Upper lobe of left lung (tissue), 6 donors: ENCODE data around the gene BCOR. TPM values are rescaled to one million over a fixed set of nuclear protein-coding genes. Genes with fewer than 3 reads are reported as not detected.

Source experiments
- ATAC-seq, 2 donors: fragments of 200-7000 bp; cut with Tn5 transposase; one replicate each; pipeline ENCODE4 v1.9.1; 2022; ENCODE audit warnings: mild to moderate bottlenecking in 2 of 2, moderate library complexity in 2 of 2; ENCODE audit not compliant: low FRiP score in 2 of 2
- DNase-seq, 2 donors: peaks; one replicate each; pipeline ENCODE4 v3.0.0-alpha.2; 2019 to 2020
- H3K27ac ChIP-seq, 4 donors: fragments of 200-600 bp; sonication (generic); one replicate each; pipeline ENCODE4 v1.5.1; 2016 to 2019
- H3K27me3 ChIP-seq, 4 donors: fragments of 200-600 bp; sonication (generic); one replicate each; pipeline ENCODE4 v1.5.1; 2017 to 2019
- H3K36me3 ChIP-seq, 4 donors: fragments of 200-600 bp; sonication (generic); one replicate each; pipeline ENCODE4 v1.5.1; 2016 to 2019
- H3K4me1 ChIP-seq, 4 donors: fragments of 200-600 bp; sonication (generic); one replicate each; pipeline ENCODE4 v1.5.1; 2018 to 2019
- H3K4me3 ChIP-seq, 4 donors: fragments of 200-600 bp; sonication (generic); one replicate each; pipeline ENCODE4 v1.5.1; 2017 to 2019; ENCODE audit warnings: mild to moderate bottlenecking in 2 of 4, moderate library complexity in 1 of 4
- H3K9me3 ChIP-seq, 4 donors: fragments of 200-600 bp; sonication (generic); one replicate each; pipeline ENCODE4 v1.5.1; 2018 to 2019
- CTCF ChIP-seq, 6 experiments: fragments of 450-650 bp in 4 of 6; fragments of 200-600 bp in 2 of 6; sonication (generic) in 2 of 6; IDR thresholded peaks; one replicate each; pipeline ENCODE4 v1.5.1; 2016 to 2019; ENCODE audit warnings: antibody characterized with exemption in 6 of 6
- EP300 ChIP-seq, 4 donors: sonication (generic); formaldehyde crosslinking; IDR thresholded peaks; one replicate each; pipeline ENCODE4 v1.5.1; 2017; ENCODE audit warnings: antibody characterized with exemption in 4 of 4, control low read depth in 2 of 4
- POLR2A ChIP-seq, 4 donors: fragments of 450-650 bp; IDR thresholded peaks; one replicate each; pipeline ENCODE4 v1.5.1; 2016 to 2017; ENCODE audit warnings: antibody characterized with exemption in 4 of 4, mild to moderate bottlenecking in 2 of 4
- POLR2AphosphoS5 ChIP-seq, 2 donors: sonication (generic); formaldehyde crosslinking; IDR thresholded peaks; one replicate each; pipeline ENCODE4 v1.5.1; 2017; ENCODE audit warnings: antibody characterized with exemption in 2 of 2
- WGBS, 2 donors: methylation state at CpG; one replicate each; pipeline ENCODE4 v1.1.5; 2017 to 2018; 5-methylcytosine and 5-hydroxymethylcytosine counted together
- total RNA-seq, 6 donors: library from RNA; depleted of rRNA in 4 of 6; stranded (reverse); fragments of >200 nt in 4 of 6; gene quantifications; one replicate each; pipeline versions ENCODE4 v1.1.0 to v1.2.1, GENCODE V29; 2016 to 2021
- donor health status: DM: no; HTN: no; CAD: no; lungs with moderate emphysema.
- donor health status: DM: no; HTN: yes; CAD: no; lungs with severe emphysema.

BCOR gene
- total RNA-seq, 6 donors from 2014 or later: 17.5 to 40.8 (median 25.6) TPM

DNA sequence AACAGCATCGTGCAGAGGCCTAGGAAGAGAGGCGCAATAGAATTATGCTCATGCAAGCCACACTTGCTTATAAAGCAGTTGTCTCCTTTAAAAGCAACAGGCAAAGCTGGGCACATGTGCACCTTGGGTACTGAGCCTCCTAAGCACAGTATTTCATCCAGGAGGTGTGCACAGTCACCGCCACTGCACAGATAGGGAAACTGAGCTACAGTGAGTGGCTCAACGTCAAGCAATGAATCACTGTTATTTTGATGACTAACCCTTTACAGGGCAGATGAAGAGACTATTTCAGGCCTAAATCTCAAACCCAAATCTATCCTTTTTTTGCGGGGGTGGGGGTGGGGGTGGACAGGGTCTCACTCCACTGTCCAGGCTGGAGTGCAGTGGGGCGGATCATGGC, 42.3 kb downstream of the BCOR start:
- Histone ChIP-seq H3K9me3 (peaks cover 5 to 23% (median 8%) of the 10 kb centered on the region in 4 donors), H3K27me3 (no peaks in the 10 kb centered on the region), H3K4me3 (no peak overlapping the region), H3K36me3 (peaks cover 0 to 77% (median 33%) of the 10 kb centered on the region in 4 donors), H3K4me1 (no peaks in the 10 kb centered on the region), H3K27ac (no peak overlapping the region)
- no peak for TF ChIP-seq POLR2AphosphoS5 (IDR thresholded peaks at IDR 0.05)
- TF ChIP-seq CTCF (IDR thresholded peaks at IDR 0.05): no peak
- TF ChIP-seq POLR2A (IDR thresholded peaks at IDR 0.05): no peak
- TF ChIP-seq EP300 (IDR thresholded peaks at IDR 0.05): no peak
- no peak for DNase-seq
- ATAC-seq: no peak
- 93 to 95% methylated on average over 4 to 6 of the region's 6 CpGs for WGBS, 2 donors

GRCh38 chrX:40054793-40055192, 43.0 kb downstream of the BCOR start:
- no peak for ATAC-seq
- TF ChIP-seq POLR2AphosphoS5 (IDR thresholded peaks at IDR 0.05): no peak
- TF ChIP-seq POLR2A (IDR thresholded peaks at IDR 0.05): no peak
- no peak for TF ChIP-seq EP300 (IDR thresholded peaks at IDR 0.05)
- no peak for TF ChIP-seq CTCF (IDR thresholded peaks at IDR 0.05)
- WGBS, 2 donors: 86 to 100% methylated on average over 1 of the region's 1 CpG
- Histone ChIP-seq H3K27me3 (no peaks in the 10 kb centered on the region), H3K4me3 (no peak overlapping the region), H3K4me1 (no peaks in the 10 kb centered on the region), H3K36me3 (peaks cover 0 to 80% (median 38%) of the 10 kb centered on the region in 4 donors), H3K9me3 (peaks cover 8 to 29% (median 10%) of the 10 kb centered on the region in 4 donors), H3K27ac (no peak overlapping the region)
- DNase-seq: no peak

- Histone ChIP-seq H3K36me3 (peaks cover 0 to 72% (median 43%) of the 10 kb centered on the region in 4 donors), H3K27ac (no peak overlapping the region), H3K4me3 (no peak overlapping the region), H3K4me1 (no peaks in the 10 kb centered on the region), H3K27me3 (no peaks in the 10 kb centered on the region), H3K9me3 (peaks cover 8 to 51% (median 12%) of the 10 kb centered on the region in 4 donors)
- ATAC-seq (no peak), DNase-seq (no peak)
- TF ChIP-seq POLR2A (IDR thresholded peaks at IDR 0.05) (no peak), CTCF (IDR thresholded peaks at IDR 0.05) (no peak), EP300 (IDR thresholded peaks at IDR 0.05) (no peak), POLR2AphosphoS5 (IDR thresholded peaks at IDR 0.05) (no peak)
- whole genome bisulfite sequencing, 2 donors: 100% methylated on average over 1 of the region's 1 CpG
Measured at GRCh38 chrX:40050532-40050931, 47.2 kb downstream of the BCOR start.

GRCh38 chrX:40049084-40049641, 48.6 kb downstream of the BCOR start:
- ATAC-seq (no peak), DNase-seq (no peak)
- TF ChIP-seq POLR2A (IDR thresholded peaks at IDR 0.05): no peak
- no peak for TF ChIP-seq POLR2AphosphoS5 (IDR thresholded peaks at IDR 0.05)
- no peak for TF ChIP-seq EP300 (IDR thresholded peaks at IDR 0.05)
- no peak for TF ChIP-seq CTCF (IDR thresholded peaks at IDR 0.05)
- Histone ChIP-seq H3K9me3 (peaks cover 8 to 51% (median 12%) of the 10 kb centered on the region in 4 donors), H3K27ac (no peak overlapping the region), H3K27me3 (no peaks in the 10 kb centered on the region), H3K4me3 (no peak overlapping the region), H3K36me3 (peaks cover 0 to 59% (median 40%) of the 10 kb centered on the region in 4 donors), H3K4me1 (no peaks in the 10 kb centered on the region)
- 86 to 89% methylated on average over 6 to 7 of the region's 7 CpGs for WGBS, 2 donors

GRCh38 chrX:40047485-40047884, 50.3 kb downstream of the BCOR start:
- Histone ChIP-seq H3K4me3 (no peak overlapping the region), H3K4me1 (no peaks in the 10 kb centered on the region), H3K36me3 (peaks cover 0 to 43% (median 26%) of the 10 kb centered on the region in 4 donors), H3K27ac (no peak overlapping the region), H3K9me3 (peaks cover 8 to 40% (median 12%) of the 10 kb centered on the region in 4 donors), H3K27me3 (no peaks in the 10 kb centered on the region)
- TF ChIP-seq CTCF (IDR thresholded peaks at IDR 0.05): no peak
- TF ChIP-seq EP300 (IDR thresholded peaks at IDR 0.05): no peak
- no peak for TF ChIP-seq POLR2AphosphoS5 (IDR thresholded peaks at IDR 0.05)
- TF ChIP-seq POLR2A (IDR thresholded peaks at IDR 0.05): no peak
- DNase-seq (no peak), ATAC-seq (no peak)
